K562 (cell line): ENCODE measurements around the gene STYX. TPM values are rescaled to one million over a fixed set of nuclear protein-coding genes. Genes with fewer than 3 reads are reported as not detected.

Source experiments
- BRCA1 ChIP-seq, 2 experiments: fragments of 450-650 bp in 1 of 2; sonication (generic) in 1 of 2; formaldehyde crosslinking in 1 of 2; IDR thresholded peaks; 2 replicates each; pipeline versions ENCODE4 v1.5.0 to v1.6.1; 2017 to 2020; ENCODE audit warnings: mild to moderate bottlenecking in 1 of 2, missing genetic modification reagents in 1 of 2
- CBX5 ChIP-seq: IDR thresholded peaks from 2 replicates; pipeline ENCODE4 v1.6.1; 2014; ENCODE audit warnings: low read depth, borderline replicate concordance
- GTF3C2 ChIP-seq: IDR thresholded peaks from 3 replicates; pipeline ENCODE4 v1.6.1; 2011; ENCODE audit warnings: borderline replicate concordance, mild to moderate bottlenecking, moderate library complexity; ENCODE audit not compliant: insufficient read length; ENCODE audit errors: extremely low read depth
- MNT ChIP-seq, 2 experiments: fragments of 450-650 bp; conservative IDR thresholded peaks; 2 replicates each; pipeline ENCODE4 v1.6.1; 2017; ENCODE audit warnings: mild to moderate bottlenecking in 2 of 2, moderate library complexity in 2 of 2
- MTA3 ChIP-seq: fragments of 450-650 bp; formaldehyde crosslinking; IDR thresholded peaks from 2 replicates; pipeline ENCODE4 v1.6.1; 2017; ENCODE audit warnings: mild to moderate bottlenecking, borderline replicate concordance
- MTF1 ChIP-seq: fragments of 250-450 bp; sonication (Bioruptor Pico); IDR thresholded peaks from 2 replicates; pipeline ENCODE4 v1.9.0; 2021; ENCODE audit warnings: moderate library complexity, mild to moderate bottlenecking, inconsistent platforms, borderline replicate concordance
- MYBL2 ChIP-seq, 2 experiments: fragments of 450-650 bp in 1 of 2; sonication (generic) in 1 of 2; formaldehyde crosslinking in 1 of 2; IDR thresholded peaks; 2 replicates each; pipeline versions ENCODE4 v1.6.1 to v1.8.1; 2017 to 2022; ENCODE audit warnings: borderline replicate concordance in 1 of 2, inconsistent platforms in 1 of 2, low read depth in 1 of 2, mild to moderate bottlenecking in 1 of 2, missing genetic modification reagents in 1 of 2, moderate library complexity in 1 of 2
- POLR2AphosphoS5 ChIP-seq: IDR thresholded peaks from 2 replicates; pipeline ENCODE4 v1.6.1; 2011; ENCODE audit warnings: mild to moderate bottlenecking, low read depth, low read length, moderate library complexity; ENCODE audit not compliant: control insufficient read depth, insufficient read depth
- RREB1 ChIP-seq: fragments of 250-450 bp; sonication (Bioruptor Pico); IDR thresholded peaks from 2 replicates; pipeline ENCODE4 v1.4.0; 2020
- SMAD4 ChIP-seq: fragments of 250-450 bp; sonication (Bioruptor Pico); conservative IDR thresholded peaks from 2 replicates; pipeline ENCODE4 v1.8.0; 2021; ENCODE audit warnings: inconsistent platforms, mild to moderate bottlenecking, moderate library complexity
- TCF7L2 ChIP-seq: fragments of 150-350 bp; IDR thresholded peaks from 2 replicates; pipeline ENCODE4 v1.6.1; 2016; ENCODE audit warnings: low read depth, mild to moderate bottlenecking, low read length, moderate library complexity
- ZBTB8A ChIP-seq: fragments of 450-650 bp; IDR thresholded peaks from 2 replicates; pipeline ENCODE4 v1.6.1; 2018; ENCODE audit warnings: mild to moderate bottlenecking, moderate library complexity; ENCODE audit not compliant: partially characterized antibody
- ZNF707 ChIP-seq: fragments of 250-450 bp; sonication (Bioruptor Pico); conservative IDR thresholded peaks from 2 replicates; pipeline ENCODE4 v1.8.0; 2022; ENCODE audit warnings: inconsistent platforms, mild to moderate bottlenecking, moderate library complexity
- polyA plus RNA-seq, 8 experiments: library from polyadenylated mRNA; depleted of rRNA in 4 of 8; stranded (reverse) in 5 of 8; unstranded in 3 of 8; fragments of >200 nt; fragmentation: Nextera tagmentation in 2 of 8; fragmentation: Illumina TruSeq in 1 of 8; extraction: Ambion mirVana in 2 of 8; extraction: Trizol in 1 of 8; gene quantifications; 2 replicates each; pipeline versions ENCODE4 v1.2.1 to v1.2.3, GENCODE V29; 2011 to 2014; ENCODE audit warnings: inconsistent platforms in 1 of 8, missing spikeins in 1 of 8
- total RNA-seq, 7 experiments: library from RNA; depleted of rRNA in 6 of 7; stranded (reverse); fragments of >200 nt in 6 of 7; fragmentation: Illumina TruSeq in 2 of 7; extraction: Trizol in 2 of 7; gene quantifications; 2 replicates each; pipeline versions ENCODE4 v1.2.1 to v1.2.3, GENCODE V29; 2011 to 2021; ENCODE audit warnings: low replicate concordance in 1 of 7

STYX gene
- total and polyA plus RNA-seq, 9 of the 15 experiments (the other 6 are each of a cell fraction or from before 2014, with no cell fraction given) = 5.0 to 15.4 (median 10.6) TPM

GRCh38 chr14:52729925-52730708, at the start of gene STYX (continued):
- TF ChIP-seq RREB1 (no peak), SMAD4 (CRISPR knock-in tag) (no peak), GTF3C2 (no peak), CBX5 (no peak), ZBTB8A (no peak), BRCA1 (IDR thresholded peaks at IDR 0.05) (no peak), BRCA1 (CRISPR knock-in tag; IDR thresholded peaks at IDR 0.05) (no peak), TCF7L2 (no peak), MTA3 (no peak), ZNF707 (CRISPR knock-in tag) (no peak), MYBL2 (IDR thresholded peaks at IDR 0.05; ENCODE audit: low read depth) (no peak), MYBL2 (CRISPR knock-in tag; IDR thresholded peaks at IDR 0.05; ENCODE audit: borderline replicate concordance) (no peak), MTF1 (CRISPR knock-in tag) (no peak), MNT (conservative IDR thresholded peaks at IDR 0.05) (peak; percentile 51 to 56; a peak in 3 of 4 replicates), POLR2AphosphoS5 (peak; percentile 59; the same call in 1 of the 2 replicates)
